Thoracic aorta (tissue), 2 donors: ENCODE measurements around the gene GPHA2. TPM values are rescaled to one million over a fixed set of nuclear protein-coding genes. Genes with fewer than 3 reads are reported as not detected.
A peak's percentile ranks its signal among the peaks of the same experiment; 100 is the strongest.
"Not testable (repeated sequence)": the region's sequence is repeated elsewhere in the genome, so short reads cannot be mapped to it uniquely, and the experiment has no call there.

ENCODE experiments used
- ATAC-seq: fragments of 150-250 bp; one replicate; pipeline ENCODE4 v1.8.0; 2017; ENCODE audit warnings: low read depth; ENCODE audit not compliant: insufficient number of reproducible peaks, low FRiP score
- DNase-seq: peaks from one replicate; pipeline ENCODE4 v3.0.0-alpha.2; 2020; ENCODE audit warnings: low spot score
- H3K27ac ChIP-seq, 2 donors: fragments of 200-600 bp; sonication (generic); 1 replicate in 1 of 2; 2 replicates in 1 of 2; pipeline ENCODE4 v1.5.1; 2016; ENCODE audit warnings: mild to moderate bottlenecking in 2 of 2, moderate library complexity in 2 of 2
- H3K27me3 ChIP-seq: fragments of 200-600 bp; sonication (generic); replicated peaks from 2 replicates; pipeline ENCODE4 v1.6.0; 2016; ENCODE audit warnings: mild to moderate bottlenecking; ENCODE audit not compliant: insufficient read depth
- H3K36me3 ChIP-seq: fragments of 200-600 bp; sonication (generic); one replicate; pipeline ENCODE4 v1.5.1; 2016
- H3K4me1 ChIP-seq, 2 donors: fragments of 200-600 bp; sonication (generic); 1 replicate in 1 of 2; 2 replicates in 1 of 2; pipeline versions ENCODE4 v1.5.1 to v1.6.0; 2016; ENCODE audit warnings: low read depth in 2 of 2, mild to moderate bottlenecking in 1 of 2; ENCODE audit not compliant: control insufficient read depth in 1 of 2
- H3K4me3 ChIP-seq: fragments of 200-600 bp; sonication (generic); 2 replicates; pipeline ENCODE4 v1.5.1; 2016; ENCODE audit warnings: mild to moderate bottlenecking
- H3K9me3 ChIP-seq: fragments of 200-600 bp; sonication (generic); 2 replicates; pipeline ENCODE4 v1.5.1; 2016
- CTCF ChIP-seq: fragments of 200-600 bp; sonication (generic); IDR thresholded peaks from one replicate; pipeline ENCODE4 v1.5.1; 2019; ENCODE audit warnings: antibody characterized with exemption
- total RNA-seq, 2 donors: library from RNA; depleted of rRNA; stranded (reverse); fragments of >200 nt; gene quantifications; one replicate each; pipeline versions ENCODE4 v1.1.0 to v1.2.3, GENCODE V29; 2016

GPHA2 gene
- not detected for total RNA-seq

- ATAC-seq (no peak), DNase-seq (no peak)
- Histone ChIP-seq H3K27me3 (no peaks in the 10 kb centered on the region), H3K9me3 (no peaks in the 10 kb centered on the region), H3K4me1 (peaks cover 0 to 8% of the 10 kb centered on the region in 2 donors), H3K36me3 (peaks cover 28% of the 10 kb centered on the region), H3K27ac (no peak within 1 kb of the TSS), H3K4me3 (no peak within 1 kb of the TSS)
- no peak for TF ChIP-seq CTCF
Measured at GRCh38 chr11:64935359-64936081, at the start of gene GPHA2. GPHA2 (minus strand) TSS chr11:64935893; CDS start chr11:64935460, 433 bp downstream.

GRCh38 chr11:64983339-64983738 lies 47.6 kb upstream of the GPHA2 start:
- not testable (repeated sequence) for ATAC-seq, H3K27ac ChIP-seq, H3K36me3 ChIP-seq, H3K9me3 ChIP-seq, H3K4me1 ChIP-seq, H3K4me3 ChIP-seq, H3K27me3 ChIP-seq, DNase-seq

DNA sequence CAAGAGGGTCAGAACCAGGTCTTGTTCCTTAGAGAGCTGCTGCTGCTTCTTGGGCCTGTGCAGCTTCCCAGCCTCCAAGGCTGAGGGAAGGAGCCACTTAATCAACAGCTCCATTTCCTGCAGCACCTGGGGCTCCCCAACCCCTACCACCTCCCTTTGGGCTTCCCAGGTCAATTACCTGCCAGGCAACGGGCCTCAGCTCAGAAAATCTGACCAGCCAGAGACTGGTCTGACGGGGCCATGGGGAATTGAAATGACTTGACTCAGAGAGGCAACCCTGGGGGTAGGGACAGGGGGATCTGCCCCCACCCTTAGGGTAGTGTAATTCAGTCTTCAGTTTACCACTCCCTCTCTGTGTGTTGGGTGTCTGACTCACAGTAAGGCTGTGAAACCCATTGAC lies 41.0 kb upstream of the GPHA2 start:
- ATAC-seq (no peak), DNase-seq (no peak)
- no peak overlapping the region for H3K27ac ChIP-seq
- no peaks in the 10 kb centered on the region for H3K9me3 ChIP-seq
- H3K27me3 ChIP-seq: no peaks in the 10 kb centered on the region
- peaks cover 0 to 8% of the 10 kb centered on the region in 2 donors for H3K4me1 ChIP-seq
- no peak for TF ChIP-seq CTCF
- no peak overlapping the region for H3K4me3 ChIP-seq
- H3K36me3 ChIP-seq: no peaks in the 10 kb centered on the region

- Histone ChIP-seq H3K9me3 (no peaks in the 10 kb centered on the region), H3K4me1 (peaks cover 0 to 14% of the 10 kb centered on the region in 2 donors), H3K36me3 (no peaks in the 10 kb centered on the region), H3K27me3 (no peaks in the 10 kb centered on the region), H3K4me3 (no peak overlapping the region), H3K27ac (no peak overlapping the region)
- ATAC-seq (no peak), DNase-seq (no peak)
- TF ChIP-seq CTCF: no peak
Measured at GRCh38 chr11:64974124-64974523, 38.4 kb upstream of the GPHA2 start.

DNA sequence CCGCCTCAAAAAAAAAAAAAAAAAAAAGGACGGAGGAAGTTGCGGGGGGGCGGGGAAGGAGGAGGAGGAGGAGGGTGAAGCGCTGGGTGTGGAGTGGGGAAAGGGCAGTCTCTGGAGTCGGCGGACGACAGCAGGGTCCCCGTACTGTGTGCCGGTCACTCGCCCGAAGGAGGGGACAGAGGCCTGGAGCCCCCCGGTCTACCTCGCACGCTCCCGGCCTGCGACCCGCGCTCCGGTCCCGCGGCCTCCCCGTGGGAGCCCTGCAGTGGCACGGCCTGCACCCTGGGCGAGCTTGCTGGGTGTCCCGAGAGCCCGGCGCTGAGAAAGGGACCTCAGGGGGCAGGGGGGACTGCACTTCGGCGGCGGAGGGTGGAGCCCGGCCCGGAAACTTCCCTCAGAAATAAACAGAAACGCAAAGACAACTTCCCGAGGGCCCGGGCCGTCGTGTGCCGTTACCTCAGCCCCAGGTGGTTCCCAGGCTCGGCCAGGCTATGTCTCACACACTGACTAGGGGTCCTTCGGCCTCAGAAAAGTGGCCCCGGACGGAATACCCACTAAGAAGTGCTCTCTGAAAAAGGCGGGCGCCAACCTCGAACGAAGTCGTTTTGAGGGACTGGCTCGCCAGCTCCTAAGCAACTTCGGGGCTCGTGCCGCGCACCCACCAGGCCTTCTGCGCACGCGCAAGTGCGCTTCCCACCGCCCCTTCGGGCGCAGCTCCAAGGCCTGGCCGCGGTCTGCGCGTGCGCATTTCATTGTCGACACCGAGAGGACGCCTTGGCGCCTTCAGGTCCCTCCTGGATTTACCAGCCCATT lies 35.9 kb upstream of the GPHA2 start, which contains the start of gene MAJIN:
Gene MAJIN, minus strand, starts transcription at position 688 of the 813 bp plus-strand sequence. CDS start 12,703 bp downstream, outside the sequence.
- peak; percentile 32 for DNase-seq
- peak within 1 kb of the TSS; percentile 68 for H3K4me3 ChIP-seq

More for the DNA sequence above, 35.9 kb upstream of the GPHA2 start, which contains the start of gene MAJIN:
- H3K27me3 ChIP-seq: no peaks in the 10 kb centered on the region
- H3K4me1 ChIP-seq: peaks cover 0 to 14% of the 10 kb centered on the region in 2 donors
- peak; percentile 60 for ATAC-seq
- no peaks in the 10 kb centered on the region for H3K36me3 ChIP-seq
- H3K27ac ChIP-seq: no peak within 1 kb of the TSS
- no peak for TF ChIP-seq CTCF
- no peaks in the 10 kb centered on the region for H3K9me3 ChIP-seq
